NCI-H748 (cell line): ENCODE results near the gene CTDP1.

Experiments
- DNase-seq: peaks from one replicate; lab custom pipeline; 2025; ENCODE audit not compliant: unreplicated experiment; lab: John Stamatoyannopoulos, UW

CTDP1 gene

DNA sequence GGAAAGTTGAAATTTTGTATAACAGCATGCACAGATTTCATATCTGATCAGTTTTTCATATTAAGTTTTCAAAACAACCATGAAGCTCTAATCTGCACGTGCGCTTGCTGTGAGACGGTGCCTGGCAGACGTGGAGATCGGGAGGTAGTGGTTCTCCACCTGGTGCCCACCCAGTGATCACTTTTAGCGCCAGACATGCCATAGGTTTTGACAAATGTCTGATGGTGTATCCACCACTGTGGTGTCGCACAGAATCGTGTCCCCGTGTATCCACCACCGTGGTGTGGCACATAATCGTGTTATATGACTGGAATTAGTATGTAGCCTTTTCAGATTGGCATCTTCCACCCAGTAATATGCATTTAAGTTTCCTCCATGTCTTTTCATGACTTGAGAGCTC lies 77.2 kb downstream of the CTDP1 start:
- no peak for DNase-seq

DNA sequence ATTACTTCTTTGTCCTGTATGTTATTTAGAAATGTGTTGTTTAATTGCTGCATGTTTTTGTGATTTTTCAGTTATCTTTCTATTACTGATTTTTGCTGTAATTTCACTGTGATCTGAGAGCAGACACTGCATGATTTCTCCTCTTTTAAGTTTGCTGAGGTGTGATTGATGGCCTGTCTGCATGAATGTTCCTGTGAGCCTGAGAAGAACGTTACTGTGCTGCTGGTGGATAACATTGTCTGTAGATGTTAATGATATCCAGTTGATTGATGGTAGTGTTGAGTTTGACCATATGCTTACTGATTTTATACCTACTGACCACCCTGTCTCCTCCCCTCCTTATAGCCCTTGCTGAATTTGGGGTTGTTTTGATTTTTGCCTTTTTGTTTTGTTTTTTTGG lies 80.7 kb downstream of the CTDP1 start:
- no peak for DNase-seq

GRCh38 chr18:79760881-79761280 lies 81.3 kb downstream of the CTDP1 start:
- DNase-seq = no peak

- no peak for DNase-seq
These were observed 83.8 kb downstream of the CTDP1 start for GRCh38 chr18:79763407-79763806.

- DNase-seq = no peak
These were observed 84.5 kb downstream of the CTDP1 start for GRCh38 chr18:79764131-79764530.

DNA sequence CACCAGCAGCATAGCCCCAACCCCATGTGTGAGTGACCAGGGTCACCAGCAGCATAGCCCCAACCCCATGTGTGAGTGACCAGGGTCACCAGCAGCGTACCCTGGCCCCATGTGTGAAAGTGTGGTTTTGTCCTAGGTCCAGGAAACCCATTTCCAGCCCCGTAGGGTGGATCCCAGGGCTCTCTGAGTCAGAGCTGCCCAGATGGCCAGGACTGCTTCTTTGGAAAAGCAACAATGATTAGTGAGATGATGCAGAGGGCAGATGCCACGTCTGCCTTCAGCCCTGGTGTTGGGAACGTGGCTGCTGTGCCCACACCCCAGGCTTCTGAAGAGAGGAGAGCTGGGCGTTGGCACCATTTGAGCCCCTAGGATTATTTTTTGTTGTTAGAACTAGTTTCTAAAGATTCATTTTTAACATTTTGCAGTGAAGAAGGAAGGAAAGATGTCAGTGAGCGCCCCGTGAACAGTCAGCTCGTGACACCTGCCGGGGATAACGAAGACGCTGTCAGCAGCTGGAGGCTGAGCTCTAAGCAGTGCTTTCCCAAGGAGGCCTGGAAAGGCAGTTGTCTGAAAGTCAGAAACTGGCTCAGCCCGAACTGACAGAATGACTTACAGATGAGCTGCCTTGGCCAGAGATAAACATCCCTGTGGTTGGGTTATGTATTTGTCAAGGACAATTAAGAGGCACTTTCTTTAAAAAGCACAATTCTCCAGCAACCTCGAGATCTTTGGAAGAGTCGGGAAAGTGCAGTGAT lies 86.1 kb downstream of the CTDP1 start:
- peak; percentile 52 for DNase-seq

GRCh38 chr18:79766308-79766707 lies 86.7 kb downstream of the CTDP1 start:
- DNase-seq = peak; percentile 89

- no peak for DNase-seq
These were observed 89.1 kb downstream of the CTDP1 start for GRCh38 chr18:79768745-79769144.

DNA sequence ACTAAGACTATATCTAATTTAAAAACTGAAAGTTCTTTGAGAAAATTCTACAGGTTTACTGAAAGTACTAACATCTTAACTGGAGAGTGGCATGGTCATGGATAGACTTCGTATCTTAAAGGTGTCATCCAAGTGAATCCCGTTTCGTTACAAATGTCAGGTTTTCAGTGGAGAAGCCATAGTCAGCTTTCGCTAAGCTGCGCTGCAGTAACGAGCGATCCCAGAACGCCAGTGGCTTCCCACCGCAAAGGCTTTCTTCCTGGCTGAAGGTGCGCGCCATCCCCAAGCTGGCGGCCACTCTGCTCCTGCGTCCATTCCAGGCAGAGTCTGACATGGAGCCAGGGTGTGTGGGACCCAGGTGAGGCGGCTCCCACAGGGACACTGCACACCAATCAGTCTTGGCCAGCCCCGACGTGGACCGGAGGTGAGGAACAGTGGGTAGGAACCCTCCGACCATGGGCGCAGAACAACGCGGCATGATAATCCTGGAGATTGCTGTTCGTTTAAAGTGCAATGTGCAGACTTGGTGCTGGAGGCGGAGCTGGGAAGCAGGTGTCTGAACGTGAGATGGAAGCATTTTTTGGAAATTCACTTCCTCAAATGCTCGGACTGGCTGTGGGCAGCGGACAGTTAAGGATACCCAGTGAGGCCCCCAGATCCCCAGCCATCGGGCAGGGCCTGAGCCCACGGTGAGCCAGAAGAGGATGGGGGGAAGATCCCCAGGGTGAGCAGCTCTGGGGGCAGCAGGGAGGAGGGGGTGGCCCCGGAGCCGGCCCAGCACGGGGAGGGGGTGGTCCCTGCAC lies 90.3 kb downstream of the CTDP1 start:
- no peak for DNase-seq

- DNase-seq = no peak
These were observed 90.9 kb downstream of the CTDP1 start for GRCh38 chr18:79770501-79770815.

DNA sequence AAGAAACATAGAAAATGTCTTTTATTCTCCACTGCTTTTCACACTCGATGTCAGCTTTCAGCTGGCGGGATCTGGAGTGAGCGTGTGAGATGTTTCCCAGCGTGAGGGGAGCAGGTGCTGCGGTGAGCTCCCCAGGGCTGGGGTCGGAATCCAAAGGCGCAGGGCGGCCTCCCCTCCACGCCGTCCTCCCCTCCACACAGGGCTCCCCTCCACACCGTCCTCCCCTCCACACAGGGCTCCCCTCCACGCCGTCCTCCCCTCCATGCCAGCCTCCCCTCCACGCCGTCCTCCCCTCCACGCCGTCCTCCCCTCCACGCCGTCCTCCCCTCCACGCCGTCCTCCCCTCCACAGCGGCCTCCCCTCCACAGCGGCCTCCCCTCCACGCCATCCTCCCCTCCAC lies 91.2 kb downstream of the CTDP1 start:
- DNase-seq = no peak

DNA sequence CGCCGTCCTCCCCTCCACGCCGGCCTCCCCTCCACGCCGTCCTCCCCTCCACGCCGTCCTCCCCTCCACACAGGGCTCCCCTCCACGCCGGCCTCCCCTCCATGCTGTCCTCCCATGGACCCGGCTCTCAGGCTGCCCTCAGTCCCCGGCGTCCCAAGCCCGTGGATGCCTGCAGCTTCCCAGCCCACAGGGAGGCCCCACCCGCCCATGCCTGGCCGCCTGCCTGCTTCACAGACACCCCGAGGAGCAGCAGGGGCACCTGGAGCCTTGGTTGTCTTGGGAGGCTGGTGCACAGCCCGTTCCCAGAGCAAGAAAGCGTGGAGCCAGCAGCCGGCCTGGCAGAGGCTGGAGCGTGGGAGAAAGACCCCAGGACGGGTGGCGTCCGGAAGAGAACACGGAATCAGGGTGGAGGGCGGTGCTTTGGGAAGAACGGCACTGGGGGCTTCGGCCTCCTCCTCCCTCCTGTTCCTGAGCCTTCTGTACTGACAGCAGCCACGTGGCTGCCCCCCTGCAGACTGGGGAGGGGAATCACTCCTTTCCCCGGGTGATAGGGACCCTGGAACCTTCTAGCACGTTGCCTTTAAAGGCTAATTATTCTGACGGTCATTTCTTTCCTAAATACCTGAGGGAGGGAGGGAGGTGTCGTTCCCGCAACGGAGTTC lies 92.0 kb downstream of the CTDP1 start:
- DNase-seq = no peak

DNA sequence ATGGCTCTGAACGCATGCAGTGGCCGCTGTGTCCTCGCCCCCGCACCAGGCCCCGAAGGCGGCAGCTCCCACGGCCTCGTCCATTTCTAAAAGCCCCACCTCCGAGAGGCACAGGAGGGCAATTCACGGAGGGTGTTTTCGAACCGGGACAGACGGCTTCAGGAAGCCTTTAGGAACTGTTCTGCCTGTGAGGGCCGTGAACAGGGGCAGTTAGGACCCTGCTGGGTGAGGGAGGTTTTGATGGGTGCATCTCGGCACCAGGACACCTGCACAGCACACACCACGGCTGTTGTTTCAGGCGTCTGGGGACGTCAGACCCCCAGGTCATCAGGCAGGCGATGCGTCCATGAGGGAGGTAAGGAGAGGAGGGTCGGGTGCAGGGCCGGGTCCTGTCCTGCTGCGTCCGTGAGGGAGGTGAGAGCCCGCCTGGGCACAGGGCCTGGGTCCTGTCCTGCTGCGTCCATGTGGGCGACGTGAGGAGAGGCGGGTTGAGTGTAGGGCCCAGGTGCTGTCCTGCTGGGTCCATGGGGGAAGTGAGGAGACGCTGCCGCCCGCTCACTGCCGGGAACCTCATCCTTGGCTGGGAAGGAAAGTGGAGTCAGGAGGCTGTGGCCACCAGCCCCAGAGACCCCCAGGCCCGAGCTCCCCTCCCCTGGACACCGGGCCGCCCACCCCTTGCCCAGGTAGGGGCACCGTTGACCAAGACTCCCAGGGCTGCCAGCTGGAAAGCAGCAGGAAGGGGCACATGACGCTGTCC lies 92.7 kb downstream of the CTDP1 start:
- DNase-seq = no peak

GRCh38 chr18:79772865-79773696 lies 93.5 kb downstream of the CTDP1 start:
- no peak for DNase-seq

DNA sequence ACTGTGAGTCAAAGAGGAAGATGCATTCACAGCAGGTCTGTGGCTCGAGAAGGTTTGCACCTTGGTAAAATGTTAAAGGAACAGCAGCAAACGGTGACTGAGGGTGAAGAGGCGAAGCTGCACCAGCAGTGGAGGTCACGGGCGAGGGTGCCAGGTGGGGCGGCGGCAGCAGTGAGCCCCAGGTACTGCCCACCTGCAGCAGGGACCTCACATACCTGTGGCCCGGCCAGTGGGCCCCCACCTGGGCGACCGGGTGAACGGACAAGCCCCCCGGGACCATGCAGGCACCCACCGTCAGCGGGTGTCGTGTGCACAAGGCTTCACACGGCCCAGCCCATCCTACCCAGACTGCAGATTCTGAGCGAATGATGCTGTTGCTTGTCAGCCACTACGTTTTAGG lies 94.5 kb downstream of the CTDP1 start:
- DNase-seq = no peak

DNA sequence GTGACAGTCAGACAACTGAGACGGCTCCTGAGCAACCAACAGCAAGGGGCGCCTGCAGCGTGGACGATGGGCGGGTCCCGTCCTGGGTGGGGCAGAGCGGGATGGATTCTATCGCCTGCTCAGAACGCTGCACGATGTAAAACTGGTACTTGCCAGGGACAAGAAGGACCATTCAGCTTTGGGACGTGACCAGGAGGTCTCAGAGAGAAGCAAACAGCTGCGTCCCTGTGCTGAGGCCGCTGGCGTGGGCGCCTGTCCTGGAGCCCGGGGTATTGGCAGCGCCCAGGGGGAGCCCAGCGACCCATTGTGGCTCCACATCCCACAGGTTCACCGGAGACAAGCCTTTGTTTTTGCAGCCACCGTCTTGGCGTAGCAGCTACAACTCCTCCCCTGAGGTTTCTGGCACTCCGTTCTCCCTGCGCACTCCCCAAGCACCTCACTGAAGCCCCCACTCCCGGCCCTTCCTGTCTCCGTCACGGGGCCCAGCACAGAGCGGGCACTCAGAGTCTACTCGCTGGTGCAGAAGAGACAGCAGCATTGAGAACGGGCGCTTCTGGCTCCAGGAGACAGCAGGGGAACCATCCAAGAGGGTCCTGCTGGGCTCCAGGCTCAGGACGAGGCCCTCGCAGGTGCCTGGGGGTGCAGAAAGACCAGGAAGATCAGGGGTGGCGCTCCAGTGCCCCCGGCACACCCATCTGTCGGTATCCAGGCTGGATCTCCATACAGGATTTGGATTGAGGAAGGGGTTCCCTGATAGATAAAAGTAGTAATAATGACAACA lies 96.0 kb downstream of the CTDP1 start:
- DNase-seq = no peak

DNA sequence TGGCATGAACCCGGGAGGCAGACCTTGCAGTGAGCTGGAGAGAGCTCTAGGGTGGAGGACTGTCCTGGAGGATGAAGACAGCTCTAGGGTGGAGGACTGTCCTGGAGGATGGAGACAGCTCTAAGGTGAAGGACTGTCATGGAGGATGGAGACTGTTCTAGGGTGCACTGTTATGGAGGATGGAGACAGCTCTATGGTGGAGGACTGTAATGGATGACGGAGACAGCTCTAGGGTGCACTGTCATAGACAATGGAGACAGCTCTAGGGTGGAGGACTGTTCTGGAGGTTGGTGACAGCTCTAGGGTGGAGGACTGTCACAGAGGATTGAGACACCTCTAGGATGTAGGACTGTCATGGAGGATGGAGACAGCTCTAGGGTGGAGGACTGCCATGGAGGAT lies 97.1 kb downstream of the CTDP1 start:
- DNase-seq = no peak

DNA sequence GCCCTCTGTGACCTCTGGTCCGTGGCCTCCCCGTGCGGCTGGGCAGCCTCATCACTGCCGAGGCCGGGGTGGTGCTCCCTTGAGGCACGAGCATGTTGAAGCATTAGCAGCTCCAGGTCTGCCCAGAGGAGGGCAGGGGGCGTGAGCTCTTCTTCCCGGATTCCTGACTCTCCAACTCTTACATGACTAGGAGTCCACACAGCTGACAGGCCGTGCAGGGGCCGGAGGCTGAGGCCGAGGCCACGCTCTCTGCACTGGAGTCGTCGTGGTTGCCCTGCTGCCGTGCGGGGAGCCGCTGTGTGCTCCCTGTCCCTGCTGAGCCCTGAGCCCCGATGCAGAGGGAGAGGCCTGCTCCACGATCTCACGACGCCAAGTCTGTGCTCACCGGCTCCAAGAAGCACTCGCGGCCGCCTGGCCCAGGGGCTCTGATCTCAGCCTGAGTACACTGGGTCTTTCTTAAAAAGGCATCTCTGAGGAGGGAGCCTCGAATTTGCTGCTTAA lies 98.7 kb downstream of the CTDP1 start:
- no peak for DNase-seq

DNA sequence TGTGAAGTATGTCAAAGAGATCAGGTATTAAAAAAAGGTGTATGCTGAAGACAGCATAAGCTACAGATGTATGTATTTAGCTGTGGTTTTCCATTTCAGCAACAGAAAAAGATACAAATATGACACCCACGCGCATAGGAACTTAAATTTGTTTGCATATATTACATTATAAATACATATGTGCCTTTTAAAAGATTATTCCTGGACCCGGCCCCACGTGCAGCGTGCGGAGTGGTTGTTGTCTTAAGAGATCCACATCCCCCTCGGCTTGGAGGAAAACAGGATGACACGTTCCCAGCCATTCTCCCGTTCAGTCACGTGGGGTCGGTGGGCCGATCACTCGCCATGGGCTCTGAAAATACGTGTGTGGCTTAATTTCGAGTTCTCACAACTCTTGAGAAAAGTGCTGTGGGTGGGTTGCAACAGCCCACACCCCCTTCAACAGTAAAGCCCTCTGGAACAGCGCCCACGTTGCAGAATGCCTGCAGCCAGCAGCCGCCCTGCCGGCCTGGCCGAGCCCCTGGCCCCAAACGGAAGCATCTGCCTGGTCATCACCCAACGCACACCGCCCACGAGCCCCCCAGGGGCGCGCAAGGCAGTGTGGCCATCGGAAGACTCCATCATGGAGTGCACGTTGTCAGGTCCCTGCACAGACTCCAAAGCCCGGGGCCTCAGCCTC lies 99.6 kb downstream of the CTDP1 start:
- DNase-seq = no peak
